DMS79 treated with DMSO at 0.1 percent for 48 hours (cell line): ENCODE results near the gene DNAH1.

Experiments used
- DNase-seq: peaks from one replicate; lab custom pipeline; 2025; lab: John Stamatoyannopoulos, UW

Gene DNAH1

DNA sequence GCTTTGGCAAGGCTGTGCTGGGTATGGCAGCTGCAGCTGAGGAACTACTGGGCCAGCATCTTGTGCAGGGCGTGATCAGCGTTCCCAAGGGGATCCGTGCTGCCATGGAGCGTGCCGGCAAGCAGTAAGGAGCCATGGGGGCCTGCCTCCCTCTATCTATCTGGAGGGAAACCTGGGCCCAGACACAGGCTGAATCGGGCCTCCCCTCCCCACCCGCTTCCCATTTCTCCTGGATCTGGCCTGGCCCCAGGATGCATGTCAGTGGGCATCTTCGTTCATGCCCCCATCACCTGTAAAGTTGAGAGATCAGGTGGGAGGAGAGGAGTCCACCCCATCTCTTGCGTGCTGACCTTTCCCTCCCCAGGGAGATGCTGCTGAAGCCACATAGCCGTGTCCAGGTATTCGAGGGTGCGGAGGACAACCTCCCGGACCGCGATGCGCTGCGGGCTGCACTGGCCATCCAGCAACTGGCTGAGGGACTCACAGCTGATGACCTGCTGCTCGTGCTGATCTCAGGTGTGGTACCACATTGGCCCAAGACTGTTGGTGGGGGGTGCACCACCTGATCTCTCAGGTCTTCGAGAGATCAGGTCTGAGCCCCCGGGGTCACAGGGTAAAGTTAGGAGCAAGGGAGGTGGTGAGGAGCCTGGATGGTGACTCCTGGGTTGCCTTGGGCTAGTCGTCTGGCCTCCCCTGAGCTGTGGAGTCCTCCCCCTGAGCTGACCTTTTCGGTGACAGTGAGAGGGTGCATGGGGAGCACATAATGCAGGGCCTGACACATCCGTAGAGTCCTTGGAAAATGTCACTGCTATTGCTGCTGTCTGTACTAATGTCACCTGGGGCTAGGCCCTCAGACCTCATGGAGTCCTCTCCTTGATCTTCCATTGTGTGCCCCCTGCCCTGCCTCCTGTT, 25.3 kb upstream of the DNAH1 start:
- no peak for DNase-seq

DNA sequence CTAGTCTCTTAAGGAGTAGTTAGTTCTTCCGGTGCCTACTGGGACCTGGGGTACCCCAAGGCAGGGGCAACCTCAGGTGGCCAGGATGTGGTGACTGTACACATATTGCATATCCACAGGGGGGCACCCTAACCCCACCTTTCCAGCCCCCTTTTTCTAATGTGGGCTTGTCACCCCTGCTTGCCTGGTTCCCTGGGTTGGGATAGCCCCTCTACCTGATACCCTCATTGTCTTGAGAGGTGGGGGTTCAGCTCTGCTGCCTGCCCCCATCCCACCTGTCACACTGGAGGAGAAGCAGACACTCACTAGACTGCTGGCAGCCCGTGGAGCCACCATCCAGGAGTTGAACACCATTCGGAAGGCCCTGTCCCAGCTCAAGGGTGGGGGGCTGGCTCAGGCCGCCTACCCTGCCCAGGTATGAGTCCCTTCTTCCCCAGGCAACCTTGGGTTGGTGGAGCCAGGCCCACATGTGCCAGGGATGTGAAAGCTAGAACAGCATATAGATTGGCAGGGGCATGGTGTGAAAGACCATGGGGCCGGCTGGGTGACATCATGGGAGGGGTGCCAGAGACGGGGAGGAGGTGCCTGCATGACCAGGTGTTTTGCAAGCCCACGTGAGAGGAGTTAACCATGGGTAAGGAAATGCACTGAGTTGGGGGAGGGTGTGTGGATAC, 24.5 kb upstream of the DNAH1 start:
- no peak for DNase-seq

DNA sequence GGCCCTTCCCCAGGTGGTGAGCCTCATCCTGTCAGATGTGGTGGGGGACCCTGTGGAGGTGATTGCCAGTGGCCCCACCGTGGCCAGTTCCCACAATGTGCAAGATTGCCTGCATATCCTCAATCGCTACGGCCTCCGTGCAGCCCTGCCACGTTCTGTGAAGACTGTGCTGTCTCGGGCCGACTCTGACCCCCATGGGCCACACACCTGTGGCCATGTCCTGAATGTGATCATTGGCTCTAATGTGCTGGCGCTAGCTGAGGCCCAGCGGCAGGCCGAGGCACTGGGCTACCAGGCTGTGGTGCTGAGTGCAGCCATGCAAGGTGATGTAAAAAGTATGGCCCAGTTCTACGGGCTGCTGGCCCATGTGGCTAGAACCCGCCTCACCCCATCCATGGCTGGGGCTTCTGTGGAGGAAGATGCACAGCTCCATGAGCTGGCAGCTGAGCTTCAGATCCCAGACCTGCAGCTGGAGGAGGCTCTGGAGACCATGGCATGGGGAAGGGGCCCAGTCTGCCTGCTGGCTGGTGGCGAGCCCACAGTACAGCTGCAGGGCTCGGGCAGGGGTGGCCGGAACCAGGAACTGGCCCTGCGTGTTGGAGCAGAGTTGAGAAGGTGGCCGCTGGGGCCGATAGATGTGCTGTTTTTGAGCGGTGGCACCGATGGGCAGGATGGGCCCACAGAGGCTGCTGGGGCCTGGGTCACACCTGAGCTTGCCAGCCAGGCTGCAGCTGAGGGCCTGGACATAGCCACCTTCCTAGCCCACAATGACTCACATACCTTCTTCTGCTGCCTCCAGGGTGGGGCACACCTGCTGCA, 23.7 kb upstream of the DNAH1 start:
- DNase-seq: no peak

DNA sequence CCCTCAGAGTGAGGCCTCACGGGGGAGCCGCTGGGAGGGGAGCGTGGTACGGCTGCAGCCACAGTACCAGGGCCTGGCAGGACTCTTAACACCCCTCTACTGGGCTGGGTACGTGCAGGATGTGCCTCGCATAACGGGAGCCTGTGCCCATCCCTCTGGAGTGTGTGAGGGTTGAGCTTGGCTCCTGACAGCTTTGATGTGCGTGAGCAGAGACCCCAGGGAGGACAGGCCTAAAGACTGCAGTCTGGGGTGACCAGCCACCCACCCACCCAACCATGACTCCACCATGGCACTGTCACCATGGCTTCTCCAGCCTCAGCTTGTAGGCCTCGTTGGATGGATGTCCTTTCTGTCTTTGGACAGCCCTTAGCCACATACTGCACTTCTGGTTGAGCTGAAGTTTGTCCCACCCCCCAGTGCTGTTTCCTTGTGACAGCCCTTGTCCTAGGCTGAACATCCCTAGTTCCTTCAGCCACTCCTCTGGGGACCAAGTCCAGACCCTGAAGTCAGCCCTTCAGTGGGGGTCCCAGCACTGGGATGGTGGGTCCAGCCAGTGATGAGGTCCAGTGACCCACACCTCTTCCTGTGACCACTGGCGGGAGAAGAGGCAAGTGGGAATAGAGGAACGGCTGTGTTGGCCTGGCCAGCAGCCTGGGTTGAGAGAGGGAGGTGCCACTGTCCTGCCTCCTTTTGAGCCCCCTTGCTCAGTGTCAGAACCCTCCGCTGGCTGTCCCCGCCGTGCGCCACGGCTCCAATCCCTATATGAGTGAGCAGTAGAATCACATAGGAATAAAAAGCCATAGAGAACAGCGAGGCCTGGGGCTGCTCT, 22.4 kb upstream of the DNAH1 start:
- no peak for DNase-seq

DNA sequence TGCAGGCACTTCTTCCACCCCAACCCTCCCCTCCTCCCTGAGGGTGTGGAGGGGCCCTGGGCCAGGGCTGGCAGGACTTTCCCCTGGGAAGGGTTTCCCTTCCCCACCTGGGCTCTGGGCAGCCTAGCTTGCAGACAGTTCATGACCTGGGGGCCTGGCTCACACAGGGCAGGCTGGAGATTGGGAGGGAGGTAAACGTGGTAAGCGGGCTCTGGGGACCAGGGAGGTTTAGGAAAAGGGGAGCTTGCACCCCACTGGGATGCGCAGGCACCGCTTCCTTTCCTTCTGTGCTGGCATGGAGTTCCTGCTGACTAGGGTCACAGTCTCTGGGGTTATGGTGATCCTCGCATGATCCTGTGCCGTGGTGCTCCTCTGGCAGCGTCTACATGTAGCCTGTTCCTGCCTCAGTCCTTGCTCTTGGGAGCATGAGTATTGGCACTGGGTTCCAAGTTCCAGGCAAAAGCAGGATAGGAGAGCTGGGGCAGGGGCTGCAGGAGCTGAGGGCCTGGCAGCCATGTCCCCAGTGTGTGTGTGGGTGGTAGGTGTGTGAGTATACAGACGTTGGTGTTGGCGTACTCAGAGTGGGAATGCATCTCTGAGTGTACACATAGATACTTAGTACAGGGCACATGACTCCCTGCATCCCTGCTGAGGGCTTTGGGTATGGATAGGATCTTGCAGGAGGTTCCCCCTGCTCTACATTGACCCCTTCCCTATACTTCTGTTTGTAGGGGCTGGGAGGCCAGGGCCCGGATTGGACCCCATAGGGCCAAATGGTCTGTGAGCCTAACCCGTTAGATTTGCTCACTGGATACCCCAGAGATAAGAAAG, 21.6 kb upstream of the DNAH1 start:
- DNase-seq: no peak

DNA sequence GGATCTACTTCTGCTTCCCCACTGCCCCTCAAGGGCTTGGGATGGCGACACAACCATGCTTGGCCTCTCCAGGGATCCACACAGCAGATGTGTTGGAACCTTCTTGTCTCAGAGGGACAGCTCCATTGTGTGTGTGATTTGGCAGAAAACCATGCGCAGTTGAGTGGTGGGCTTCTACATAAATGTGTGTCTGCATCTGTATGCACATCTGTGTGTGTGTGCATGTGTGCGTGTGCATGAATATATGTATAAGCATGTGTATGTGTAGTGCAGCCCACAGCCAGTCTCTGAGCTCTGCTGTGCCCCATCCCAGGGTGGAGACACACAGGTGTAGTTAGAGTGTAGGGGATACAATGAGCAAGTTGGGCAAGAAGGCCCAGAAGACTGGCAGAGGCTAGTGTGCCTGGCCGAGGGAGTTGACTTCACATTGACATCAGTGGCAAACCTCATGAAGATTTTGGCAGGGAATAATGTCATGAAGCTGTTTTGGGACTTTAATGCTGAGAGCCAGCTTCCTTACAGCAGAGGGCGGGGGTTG, 20.4 kb upstream of the DNAH1 start:
- DNase-seq: no peak

DNA sequence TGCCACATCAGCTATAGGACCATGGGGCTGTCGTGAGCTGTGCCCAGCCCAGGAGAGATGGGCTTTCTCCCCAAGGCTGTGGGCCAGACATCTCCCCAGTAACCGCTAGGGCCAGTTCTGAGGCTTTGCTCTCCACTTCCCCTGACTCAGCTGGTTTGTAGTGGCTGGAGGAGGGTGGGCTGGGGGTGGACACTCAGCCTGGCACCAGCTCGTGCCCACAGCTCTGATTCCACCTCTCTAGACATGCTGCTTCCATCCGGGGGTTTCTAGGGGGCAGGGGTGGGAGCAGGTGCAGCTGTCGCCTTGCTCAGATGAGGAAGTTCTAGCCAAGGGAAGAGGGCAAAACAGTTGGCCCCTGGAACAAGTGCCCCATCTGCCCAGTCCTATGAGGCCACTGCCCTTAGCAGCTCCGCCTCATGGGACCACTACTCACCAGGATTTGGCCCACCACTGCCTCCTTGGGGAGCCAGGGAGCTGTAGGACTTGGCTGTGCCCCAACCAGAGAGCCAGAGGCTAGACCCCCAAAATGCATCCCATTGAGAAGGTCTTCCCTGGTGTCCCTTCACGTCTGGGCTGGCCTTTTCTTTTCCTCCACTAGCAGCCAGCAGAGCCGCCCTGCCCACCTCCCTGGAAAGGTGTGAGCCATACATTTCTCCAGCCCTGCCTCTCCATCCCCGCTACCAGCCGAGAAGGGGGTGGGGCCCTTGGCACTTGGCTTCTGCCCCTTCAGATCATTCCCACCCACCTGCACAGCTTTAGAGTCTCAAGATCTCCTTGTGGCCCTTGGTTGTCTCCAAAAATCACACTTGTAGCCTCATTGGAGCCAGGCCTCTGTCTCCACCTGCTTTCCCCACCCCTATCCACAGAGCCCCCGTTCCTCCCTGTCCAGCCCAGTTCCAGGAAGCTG, 18.6 kb upstream of the DNAH1 start:
- no peak for DNase-seq

DNA sequence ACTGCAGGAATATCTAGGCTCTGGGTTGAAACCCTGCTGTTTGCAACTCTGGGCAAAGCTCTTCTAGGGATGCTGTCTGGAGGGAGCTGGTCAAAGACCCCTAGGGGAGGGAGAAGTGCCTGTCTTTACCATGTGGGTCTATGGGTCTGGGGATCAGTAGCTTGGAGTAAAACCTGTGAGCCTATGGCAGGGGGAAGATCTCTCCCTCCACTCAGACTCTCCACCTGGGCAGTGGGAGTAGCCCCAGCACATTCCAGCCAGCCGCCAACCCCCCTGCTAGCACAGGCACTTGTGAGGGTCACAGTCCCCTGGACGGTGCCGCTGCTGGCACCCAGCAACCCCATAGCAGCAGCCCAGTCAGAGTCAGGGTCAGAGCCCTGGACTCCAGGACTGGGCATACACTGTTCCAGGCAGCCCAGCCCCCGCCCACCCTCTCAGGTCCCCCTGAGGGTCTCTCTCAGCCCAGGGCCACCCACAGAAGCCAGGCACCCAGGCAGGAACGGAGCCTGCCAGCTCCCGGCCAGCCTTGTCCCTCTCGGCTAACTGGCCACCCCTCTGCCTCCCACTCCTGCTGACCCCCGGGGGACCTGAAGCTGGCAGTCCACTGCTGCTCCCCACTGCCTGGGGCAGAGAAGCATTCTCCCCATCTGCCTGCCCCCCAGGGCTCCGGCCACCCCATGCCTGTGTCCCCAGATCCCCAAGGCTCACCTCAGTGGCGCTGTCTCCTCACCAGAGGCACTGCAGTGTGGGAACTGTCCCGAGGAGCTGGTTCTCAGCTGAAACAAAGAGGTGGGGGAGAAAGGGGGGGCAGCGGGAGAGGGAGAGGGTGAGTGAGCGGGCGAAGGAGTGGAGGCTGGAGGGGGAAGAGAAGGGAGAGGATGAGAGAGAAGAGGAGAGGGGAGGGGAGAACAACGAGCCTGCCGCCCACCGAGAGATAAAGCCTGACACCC, 17.7 kb upstream of the DNAH1 start:
- no peak for DNase-seq

DNA sequence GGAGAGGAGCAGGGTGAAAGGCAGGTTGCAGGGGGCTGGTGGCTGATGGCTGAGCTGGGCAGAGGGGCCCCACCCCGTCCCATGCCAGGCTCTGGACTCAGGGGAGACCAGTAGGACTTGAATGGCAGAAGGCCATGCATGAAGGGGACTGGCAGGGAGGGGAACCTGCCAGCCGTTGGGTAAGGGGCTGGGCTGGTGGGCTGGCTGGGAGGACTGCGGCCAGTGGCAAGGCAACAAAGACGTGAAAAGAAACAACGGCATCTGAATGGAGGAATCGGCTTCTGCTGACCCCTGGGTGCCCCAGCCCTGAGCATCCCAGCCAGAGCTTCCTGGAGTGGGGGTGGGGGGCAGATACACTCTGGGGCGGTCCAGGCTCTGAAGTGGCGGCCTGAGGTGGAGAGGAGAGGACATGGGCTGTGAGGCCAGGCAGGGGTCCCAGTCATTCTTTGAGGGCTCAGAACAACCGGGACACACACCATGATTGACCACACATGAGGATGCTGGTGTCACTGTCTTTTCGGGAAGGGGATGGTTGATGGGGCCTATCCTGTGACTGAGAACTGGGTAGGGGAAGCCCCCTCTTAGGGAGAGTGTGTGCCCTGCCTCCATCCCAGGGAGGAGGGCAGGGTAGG, 16.8 kb upstream of the DNAH1 start:
- DNase-seq: no peak

DNA sequence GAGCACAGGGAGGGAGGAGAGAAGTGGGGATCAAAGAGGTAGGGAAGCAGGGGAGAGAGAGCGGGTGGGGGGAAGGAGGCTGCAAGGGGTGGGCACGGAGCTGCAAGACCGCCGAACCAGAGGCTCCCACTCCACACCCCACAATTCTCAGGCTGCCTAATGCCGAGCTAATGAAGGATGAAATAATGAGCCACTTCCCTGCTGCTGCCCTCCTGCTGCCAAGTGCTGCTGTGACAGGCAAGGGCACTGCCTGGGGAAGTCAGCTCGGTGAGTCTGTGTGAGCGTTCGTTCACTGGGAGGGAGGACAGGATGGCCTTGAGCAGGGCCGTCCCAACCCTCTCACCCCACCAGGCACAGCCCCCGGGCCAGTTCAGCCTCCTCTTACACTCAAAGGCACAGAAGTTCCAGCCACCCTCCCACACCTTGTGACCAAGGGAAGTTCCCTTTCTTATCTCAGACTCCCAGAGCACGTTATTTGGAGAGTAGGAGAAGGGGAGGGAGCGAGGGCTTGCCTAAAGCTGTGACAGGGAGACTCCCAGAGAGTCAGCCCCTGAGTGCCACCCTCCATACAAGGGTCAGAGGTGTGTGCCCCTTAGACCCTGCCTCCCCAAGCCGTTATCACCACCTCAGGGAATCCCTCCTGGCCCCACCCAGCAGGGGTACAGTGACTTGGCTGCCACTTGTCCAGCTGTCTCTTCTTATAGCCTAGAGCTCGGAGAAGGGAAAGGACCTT, 16.1 kb upstream of the DNAH1 start:
- peak; percentile 11 for DNase-seq

DNA sequence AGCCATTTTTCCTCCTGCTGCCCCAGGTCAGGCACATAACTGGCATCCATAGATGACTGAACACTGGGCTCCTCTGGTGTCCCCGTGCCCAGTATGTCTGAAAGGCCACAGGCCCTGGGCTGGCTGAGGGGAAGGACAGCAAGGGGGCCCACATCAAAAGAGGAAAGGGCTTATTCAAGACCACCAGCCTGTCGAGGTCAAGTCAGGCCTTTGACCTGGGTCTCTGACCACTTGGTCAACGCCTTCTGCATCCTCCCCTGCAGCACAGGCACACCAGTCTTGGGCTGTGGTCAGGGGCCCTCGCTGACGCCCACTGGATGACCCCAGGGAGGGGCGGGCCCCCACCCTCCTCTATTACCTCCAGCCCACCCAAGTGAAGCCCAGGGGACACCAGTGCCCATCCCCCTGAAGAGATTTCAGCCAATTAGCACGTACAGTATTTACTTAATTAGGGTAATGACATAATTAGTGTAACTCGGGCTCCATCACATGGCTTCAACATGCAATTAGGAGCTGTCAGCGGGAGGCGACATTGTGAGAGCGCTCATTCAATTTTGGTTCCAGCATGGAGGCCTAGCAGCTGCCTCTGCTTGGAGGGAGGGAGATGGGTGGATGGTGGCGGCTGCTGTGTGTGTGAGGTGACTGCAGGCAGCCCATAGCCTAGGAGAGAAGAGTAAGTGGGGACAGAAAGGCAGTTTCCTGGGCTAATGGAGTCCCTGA, 13.5 kb upstream of the DNAH1 start:
- DNase-seq: no peak

DNA sequence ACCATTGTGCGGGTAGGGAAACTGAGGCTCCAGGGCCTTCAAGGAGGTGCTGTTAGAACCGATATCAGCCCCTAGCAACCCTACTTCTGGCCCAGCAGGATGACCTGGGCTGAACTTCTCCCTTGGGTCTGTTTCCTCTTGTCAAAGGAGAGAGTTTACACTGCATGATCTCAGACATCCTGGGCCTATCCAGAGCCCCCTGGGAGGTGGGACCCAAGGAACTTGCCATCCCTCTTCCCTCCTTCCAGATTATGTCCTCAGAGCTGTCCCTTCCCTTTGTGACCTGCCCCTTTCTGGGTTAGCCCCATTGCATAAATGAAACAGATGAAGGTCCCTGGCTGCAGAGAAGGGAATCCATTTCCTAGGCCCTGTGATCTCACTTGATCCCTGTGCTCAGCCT, 12.3 kb upstream of the DNAH1 start:
- DNase-seq: no peak

DNA sequence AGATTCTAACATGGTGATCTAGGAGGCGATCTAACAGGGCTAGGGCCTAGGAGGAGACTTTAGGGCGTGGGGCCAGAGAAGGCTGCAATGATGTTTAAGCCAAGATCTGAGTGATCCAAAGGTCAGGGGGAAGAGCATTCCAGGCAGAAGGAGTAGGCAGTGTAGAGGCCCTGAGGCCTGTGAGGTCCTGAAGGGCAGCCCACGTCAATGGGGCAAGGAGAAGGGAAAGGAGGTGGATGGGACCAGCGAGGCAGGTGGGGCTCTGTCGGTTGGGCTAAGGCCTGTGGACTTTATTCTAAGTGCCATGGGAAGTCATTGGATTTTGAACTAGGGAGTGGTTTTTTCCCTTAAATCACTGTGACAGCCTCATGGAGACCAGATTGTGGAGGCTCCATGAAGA, 10.2 kb upstream of the DNAH1 start:
- DNase-seq: no peak

DNA sequence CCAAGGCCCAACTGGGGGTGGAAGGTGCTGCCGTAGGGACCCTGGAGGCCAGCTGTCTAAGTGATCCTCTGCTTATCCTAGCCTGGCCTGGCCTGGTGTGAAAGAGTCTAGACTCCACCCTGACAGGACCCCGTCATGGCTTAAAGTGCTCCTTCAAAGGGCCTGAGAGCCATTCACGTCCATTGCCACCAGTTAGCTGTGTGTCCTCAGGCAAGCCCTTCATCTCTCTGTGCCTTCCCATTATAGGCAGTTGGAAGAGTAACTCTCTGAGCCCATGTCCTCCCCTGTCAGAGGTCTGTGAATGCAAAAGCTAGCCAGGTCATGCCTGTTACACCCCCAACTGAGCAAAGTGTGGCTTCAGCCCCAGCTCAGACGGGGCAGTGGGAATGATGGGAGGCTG, 9.1 kb upstream of the DNAH1 start:
- DNase-seq: no peak

DNA sequence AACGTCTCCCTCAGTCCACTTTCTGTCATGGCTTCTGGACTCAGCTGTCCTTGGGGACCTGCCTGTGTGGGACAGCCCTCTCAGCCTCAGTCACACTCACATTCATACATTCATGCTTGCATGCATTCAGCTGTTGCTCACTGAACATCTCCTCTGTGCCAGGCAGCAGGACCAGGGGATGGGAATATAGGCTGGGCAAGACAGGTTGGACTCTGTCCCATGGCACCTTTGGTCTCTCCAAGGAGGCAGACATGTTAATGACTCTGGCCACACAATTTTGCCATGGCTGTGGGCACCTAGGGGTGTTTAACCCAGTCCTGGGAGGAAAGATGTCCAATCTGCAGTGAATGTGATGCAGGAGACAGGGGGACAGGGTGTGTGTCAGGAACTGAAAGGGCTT, 7.8 kb upstream of the DNAH1 start:
- no peak for DNase-seq

DNA sequence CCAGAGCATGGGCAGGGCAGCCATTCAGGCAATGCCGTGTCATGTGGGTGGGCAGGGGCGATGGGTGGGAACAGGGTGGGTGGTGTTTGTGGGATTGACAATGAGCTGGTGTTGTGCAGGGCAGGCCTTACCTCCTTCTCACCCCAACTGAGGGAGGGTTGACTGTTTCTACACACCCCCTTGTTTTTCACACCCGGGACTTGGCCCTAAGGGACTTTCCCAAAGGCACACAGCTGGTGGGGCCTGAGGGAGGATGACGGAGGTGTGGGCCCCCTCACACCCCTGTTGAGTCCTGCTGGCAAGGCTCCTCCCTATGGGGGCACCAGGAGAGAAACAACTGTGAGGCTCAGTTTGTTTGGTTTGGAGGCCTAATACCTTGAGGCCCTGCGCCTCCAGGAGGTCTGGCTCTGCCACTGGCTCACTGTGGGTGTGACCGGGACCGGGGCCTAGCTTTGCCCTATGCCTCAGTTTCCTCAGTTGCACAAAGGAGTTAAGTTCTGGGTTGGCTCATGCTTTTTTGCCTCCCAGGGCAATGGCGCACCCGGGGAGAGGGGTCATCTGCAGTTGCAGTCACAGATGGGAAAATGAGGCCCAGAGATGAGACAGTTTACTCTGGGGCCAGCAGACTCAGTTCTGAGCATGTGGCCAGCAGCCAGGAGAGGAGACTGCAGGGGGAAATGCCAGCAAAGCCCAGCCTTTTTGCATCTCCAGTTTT, 5.1 kb upstream of the DNAH1 start:
- DNase-seq: no peak
